Hepatocyte (in vitro differentiated cells): Measurements from ENCODE around the gene PHB1. TPM values are rescaled to one million over a fixed set of nuclear protein-coding genes. Genes with fewer than 3 reads are reported as not detected.

ENCODE experiments used
- DNase-seq: peaks from one replicate; pipeline ENCODE4 v3.0.0-alpha.2; 2016; ENCODE audit warnings: low spot score
- H2AFZ ChIP-seq: fragments of 200-600 bp; sonication (generic); 2 replicates; pipeline ENCODE4 v1.6.0; 2016; ENCODE audit warnings: antibody characterized with exemption, mild to moderate bottlenecking
- H3K27ac ChIP-seq: fragments of 200-600 bp; sonication (generic); 2 replicates; pipeline ENCODE4 v1.5.1; 2016; ENCODE audit warnings: mild to moderate bottlenecking
- H3K27me3 ChIP-seq: fragments of 200-600 bp; sonication (generic); 2 replicates; pipeline ENCODE4 v1.6.1; 2016
- H3K36me3 ChIP-seq: fragments of 200-600 bp; sonication (generic); replicated peaks from 2 replicates; pipeline ENCODE4 v1.5.1; 2016; ENCODE audit warnings: low read depth; ENCODE audit not compliant: insufficient read depth
- H3K4me1 ChIP-seq: fragments of 200-600 bp; sonication (generic); 2 replicates; pipeline ENCODE4 v1.5.1; 2016; ENCODE audit warnings: mild to moderate bottlenecking, moderate library complexity; ENCODE audit not compliant: insufficient read depth
- H3K4me2 ChIP-seq: fragments of 200-600 bp; sonication (generic); 2 replicates; pipeline ENCODE4 v1.6.0; 2016
- H3K4me3 ChIP-seq: fragments of 200-600 bp; sonication (generic); 2 replicates; pipeline ENCODE4 v1.5.1; 2016; ENCODE audit warnings: mild to moderate bottlenecking
- H3K79me2 ChIP-seq: fragments of 200-600 bp; sonication (generic); 2 replicates; pipeline ENCODE4 v1.6.0; 2017; ENCODE audit warnings: mild to moderate bottlenecking
- H3K9me2 ChIP-seq: fragments of 200-600 bp; sonication (generic); replicated peaks from 2 replicates; pipeline ENCODE4 v1.6.0; 2017; ENCODE audit warnings: mild to moderate bottlenecking; ENCODE audit not compliant: insufficient read depth
- H3K9me3 ChIP-seq: fragments of 200-600 bp; sonication (generic); 2 replicates; pipeline ENCODE4 v1.5.1; 2016; ENCODE audit warnings: low read depth, mild to moderate bottlenecking
- H4K20me1 ChIP-seq: fragments of 200-600 bp; sonication (generic); 2 replicates; pipeline ENCODE4 v1.6.0; 2016; ENCODE audit warnings: mild to moderate bottlenecking; ENCODE audit not compliant: insufficient read depth, poor library complexity, severe bottlenecking
- EZH2 ChIP-seq: fragments of 200-600 bp; sonication (generic); IDR thresholded peaks from 2 replicates; pipeline ENCODE4 v1.6.1; 2016; ENCODE audit warnings: antibody characterized with exemption, mild to moderate bottlenecking, borderline replicate concordance
- EZH2phosphoT487 ChIP-seq: fragments of 200-600 bp; sonication (generic); IDR thresholded peaks from one replicate; pipeline ENCODE4 v1.6.1; 2018; ENCODE audit warnings: antibody characterized with exemption, mild to moderate bottlenecking, low read depth, moderate library complexity; ENCODE audit not compliant: unreplicated experiment, severe bottlenecking
- WGBS: methylation state at CpG from one replicate; pipeline ENCODE4 v1.1.6; 2016; ENCODE audit warnings: low lambda C conversion rate; ENCODE audit errors: missing lambda C conversion rate; 5-methylcytosine and 5-hydroxymethylcytosine counted together
- polyA plus RNA-seq: library from polyadenylated mRNA; unstranded; fragments of >200 nt; fragmentation: Nextera tagmentation; extraction: Ambion mirVana; gene quantifications from 2 replicates; pipeline ENCODE4 v1.2.1, GENCODE V29; 2016
- total RNA-seq: library from RNA; depleted of rRNA; stranded (reverse); fragments of >200 nt; gene quantifications from 2 replicates; pipeline ENCODE4 v1.2.3, GENCODE V29; 2014
- TF ChIP-seq, protein P1 (sequence below): fragments of 200-600 bp; sonication (generic); IDR thresholded peaks from 2 replicates; pipeline ENCODE4 v1.5.1; 2016; ENCODE audit warnings: antibody characterized with exemption, mild to moderate bottlenecking; ENCODE audit not compliant: poor library complexity

PHB1 gene
- total and polyA plus RNA-seq, 2 experiments from 2014 or later: 114 to 171 TPM

- H3K4me3 ChIP-seq: no peak overlapping the region
- no peaks in the 10 kb centered on the region for H3K4me1 ChIP-seq
- no peak overlapping the region for H2AFZ ChIP-seq
- H3K79me2 ChIP-seq: no peaks in the 10 kb centered on the region
- no peaks in the 10 kb centered on the region for H3K36me3 ChIP-seq
- no peak for DNase-seq
- no peak overlapping the region for H3K27ac ChIP-seq
- no peaks in the 10 kb centered on the region for H3K9me3 ChIP-seq
- H3K27me3 ChIP-seq: no peaks in the 10 kb centered on the region
- no peaks in the 10 kb centered on the region for H3K9me2 ChIP-seq
- TF ChIP-seq EZH2 (no peak), EZH2phosphoT487 (no peak)
- TF ChIP-seq, protein P1, sequence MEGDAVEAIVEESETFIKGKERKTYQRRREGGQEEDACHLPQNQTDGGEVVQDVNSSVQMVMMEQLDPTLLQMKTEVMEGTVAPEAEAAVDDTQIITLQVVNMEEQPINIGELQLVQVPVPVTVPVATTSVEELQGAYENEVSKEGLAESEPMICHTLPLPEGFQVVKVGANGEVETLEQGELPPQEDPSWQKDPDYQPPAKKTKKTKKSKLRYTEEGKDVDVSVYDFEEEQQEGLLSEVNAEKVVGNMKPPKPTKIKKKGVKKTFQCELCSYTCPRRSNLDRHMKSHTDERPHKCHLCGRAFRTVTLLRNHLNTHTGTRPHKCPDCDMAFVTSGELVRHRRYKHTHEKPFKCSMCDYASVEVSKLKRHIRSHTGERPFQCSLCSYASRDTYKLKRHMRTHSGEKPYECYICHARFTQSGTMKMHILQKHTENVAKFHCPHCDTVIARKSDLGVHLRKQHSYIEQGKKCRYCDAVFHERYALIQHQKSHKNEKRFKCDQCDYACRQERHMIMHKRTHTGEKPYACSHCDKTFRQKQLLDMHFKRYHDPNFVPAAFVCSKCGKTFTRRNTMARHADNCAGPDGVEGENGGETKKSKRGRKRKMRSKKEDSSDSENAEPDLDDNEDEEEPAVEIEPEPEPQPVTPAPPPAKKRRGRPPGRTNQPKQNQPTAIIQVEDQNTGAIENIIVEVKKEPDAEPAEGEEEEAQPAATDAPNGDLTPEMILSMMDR: no peak
- WGBS: 83% methylated on average over 3 of the region's 3 CpGs
- H3K4me2 ChIP-seq: no peak overlapping the region
- no peaks in the 10 kb centered on the region for H4K20me1 ChIP-seq
Measured at GRCh38 chr17:49399995-49400394, 14.7 kb downstream of the PHB1 start.

DNA sequence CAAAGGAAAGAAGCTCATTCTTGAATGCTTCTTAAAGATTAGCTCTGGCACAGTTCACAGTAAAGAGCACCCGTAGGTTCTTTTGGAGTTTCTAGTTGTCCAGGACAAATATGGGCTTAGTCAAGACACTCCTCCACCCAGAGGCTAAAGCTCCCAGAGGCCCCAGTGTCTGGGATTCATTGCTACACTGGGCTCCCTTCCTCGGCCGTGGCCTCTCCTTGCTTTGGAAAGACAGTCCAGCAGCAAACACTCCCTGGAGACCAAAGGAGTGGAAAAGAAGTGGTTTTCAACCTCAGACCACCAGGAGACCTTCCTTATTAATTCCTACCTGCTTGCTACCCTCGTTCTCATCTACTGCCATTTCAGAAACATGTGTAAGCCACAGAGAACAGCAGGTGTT is 17.1 kb downstream of the PHB1 start:
- no peak overlapping the region for H3K4me3 ChIP-seq
- WGBS: 74% methylated on average over 4 of the region's 4 CpGs
- TF ChIP-seq, protein P1: no peak
- TF ChIP-seq EZH2: no peak
- TF ChIP-seq EZH2phosphoT487: no peak
- H4K20me1 ChIP-seq: no peaks in the 10 kb centered on the region
- no peaks in the 10 kb centered on the region for H3K4me1 ChIP-seq
- no peak for DNase-seq
- no peak overlapping the region for H3K27ac ChIP-seq
- H3K9me3 ChIP-seq: no peaks in the 10 kb centered on the region
- no peak overlapping the region for H2AFZ ChIP-seq
- H3K27me3 ChIP-seq: no peaks in the 10 kb centered on the region
- H3K4me2 ChIP-seq: no peak overlapping the region
- H3K36me3 ChIP-seq: no peaks in the 10 kb centered on the region
- H3K79me2 ChIP-seq: no peaks in the 10 kb centered on the region
- no peaks in the 10 kb centered on the region for H3K9me2 ChIP-seq

GRCh38 chr17:49393491-49394255 is 21.0 kb downstream of the PHB1 start:
- no peaks in the 10 kb centered on the region for H3K27me3 ChIP-seq
- TF ChIP-seq, protein P1: no peak
- TF ChIP-seq EZH2: no peak
- no peak for TF ChIP-seq EZH2phosphoT487
- no peak overlapping the region for H3K4me2 ChIP-seq
- H4K20me1 ChIP-seq: no peaks in the 10 kb centered on the region
- no peaks in the 10 kb centered on the region for H3K79me2 ChIP-seq
- no peak overlapping the region for H3K4me3 ChIP-seq
- H3K36me3 ChIP-seq: no peaks in the 10 kb centered on the region
- no peaks in the 10 kb centered on the region for H3K9me2 ChIP-seq
- DNase-seq: no peak
- no peaks in the 10 kb centered on the region for H3K4me1 ChIP-seq
- WGBS: 78% methylated on average over 8 of the region's 8 CpGs
- H3K9me3 ChIP-seq: no peaks in the 10 kb centered on the region
- H3K27ac ChIP-seq: no peak overlapping the region
- no peak overlapping the region for H2AFZ ChIP-seq
